ENCODE results near the gene PARP1.

DNA sequence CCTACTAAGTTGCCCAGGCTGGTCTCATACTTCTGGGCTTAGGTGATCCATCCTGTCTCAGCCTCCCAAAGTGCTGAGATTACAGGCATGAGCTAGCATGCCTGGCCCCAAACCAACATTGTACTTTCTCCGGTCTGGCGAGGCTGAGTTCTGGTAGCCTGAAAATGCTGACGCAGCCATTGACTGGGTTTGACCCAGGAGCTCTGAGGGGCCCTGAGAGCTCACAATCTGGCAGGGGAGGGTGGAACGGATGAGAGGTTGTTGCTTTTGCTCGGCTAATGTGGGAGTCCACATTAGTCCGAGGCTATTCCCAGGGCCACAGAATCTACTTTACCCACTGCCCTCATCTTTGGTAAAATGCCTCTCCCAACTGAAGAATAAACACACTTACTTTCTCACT lies 35.1 kb upstream of the PARP1 start:
- TF ChIP-seq, protein P1, sequence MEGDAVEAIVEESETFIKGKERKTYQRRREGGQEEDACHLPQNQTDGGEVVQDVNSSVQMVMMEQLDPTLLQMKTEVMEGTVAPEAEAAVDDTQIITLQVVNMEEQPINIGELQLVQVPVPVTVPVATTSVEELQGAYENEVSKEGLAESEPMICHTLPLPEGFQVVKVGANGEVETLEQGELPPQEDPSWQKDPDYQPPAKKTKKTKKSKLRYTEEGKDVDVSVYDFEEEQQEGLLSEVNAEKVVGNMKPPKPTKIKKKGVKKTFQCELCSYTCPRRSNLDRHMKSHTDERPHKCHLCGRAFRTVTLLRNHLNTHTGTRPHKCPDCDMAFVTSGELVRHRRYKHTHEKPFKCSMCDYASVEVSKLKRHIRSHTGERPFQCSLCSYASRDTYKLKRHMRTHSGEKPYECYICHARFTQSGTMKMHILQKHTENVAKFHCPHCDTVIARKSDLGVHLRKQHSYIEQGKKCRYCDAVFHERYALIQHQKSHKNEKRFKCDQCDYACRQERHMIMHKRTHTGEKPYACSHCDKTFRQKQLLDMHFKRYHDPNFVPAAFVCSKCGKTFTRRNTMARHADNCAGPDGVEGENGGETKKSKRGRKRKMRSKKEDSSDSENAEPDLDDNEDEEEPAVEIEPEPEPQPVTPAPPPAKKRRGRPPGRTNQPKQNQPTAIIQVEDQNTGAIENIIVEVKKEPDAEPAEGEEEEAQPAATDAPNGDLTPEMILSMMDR (IDR thresholded peaks at IDR 0.05) = no peak
- TF ChIP-seq POLR2AphosphoS5 (IDR thresholded peaks at IDR 0.05) = no peak
